ENCODE measurements around the gene NOXRED1. TPM values are rescaled to one million over a fixed set of nuclear protein-coding genes. Genes with fewer than 3 reads are reported as not detected.

The NOXRED1 gene
- total and polyA plus RNA-seq, 2 experiments from 2014 or later: 0.24 TPM; not detected in 1

DNA sequence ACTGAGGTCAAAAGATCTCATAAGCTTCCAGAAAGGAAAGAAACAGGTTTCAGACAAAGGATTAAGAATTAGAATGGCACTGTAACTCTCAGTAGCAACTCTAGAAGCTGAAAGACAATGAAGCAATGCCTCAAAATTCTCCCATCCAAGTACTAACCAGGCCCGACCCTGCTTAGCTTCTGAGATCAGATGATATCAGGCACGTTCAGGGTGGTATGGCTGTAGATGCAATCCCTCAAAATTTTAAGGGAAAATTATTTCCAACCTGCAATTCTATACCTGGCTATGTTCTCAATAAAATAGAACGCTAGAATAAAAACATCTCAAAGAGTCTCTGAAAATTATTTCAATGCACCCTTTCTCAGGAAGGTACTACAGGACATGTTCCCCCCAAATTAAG lies 19.6 kb downstream of the NOXRED1 start:
- Histone ChIP-seq H3K36me3 (ENCODE audit: insufficient read depth) (no peaks in the 10 kb centered on the region), H2AFZ (no peak overlapping the region), H3K79me2 (replicated peaks; ENCODE audit: insufficient read depth) (no peaks in the 10 kb centered on the region), H3K27me3 (ENCODE audit: insufficient read depth) (no peaks in the 10 kb centered on the region), H3K27ac (ENCODE audit: low read depth) (no peak overlapping the region), H3K9me2 (ENCODE audit: insufficient read depth) (no peaks in the 10 kb centered on the region), H3K4me2 (no peak overlapping the region), H3K4me1 (ENCODE audit: insufficient read depth) (no peaks in the 10 kb centered on the region), H4K20me1 (replicated peaks; ENCODE audit: insufficient read depth) (no peaks in the 10 kb centered on the region), H3F3A (replicated peaks; ENCODE audit: low read depth) (no peaks in the 10 kb centered on the region), H3K4me3 (no peak overlapping the region)
- no peaks in the 10 kb centered on the region for H3K9me3 Mint-ChIP-seq
- H3K27ac Mint-ChIP-seq: no peak overlapping the region
- ATAC-seq (no peak), DNase-seq (ENCODE audit: low spot score) (no peak)
- no peak overlapping the region for H3K4me3 Mint-ChIP-seq
- no peaks in the 10 kb centered on the region for H3K27me3 Mint-ChIP-seq (ENCODE audit: insufficient read depth, low read depth, poor library complexity)
- H3K36me3 Mint-ChIP-seq (ENCODE audit: low read depth): no peaks in the 10 kb centered on the region
- no peak for TF ChIP-seq ZNF114 (CRISPR knock-in tag; IDR thresholded peaks at IDR 0.05)
- TF ChIP-seq, protein P1, sequence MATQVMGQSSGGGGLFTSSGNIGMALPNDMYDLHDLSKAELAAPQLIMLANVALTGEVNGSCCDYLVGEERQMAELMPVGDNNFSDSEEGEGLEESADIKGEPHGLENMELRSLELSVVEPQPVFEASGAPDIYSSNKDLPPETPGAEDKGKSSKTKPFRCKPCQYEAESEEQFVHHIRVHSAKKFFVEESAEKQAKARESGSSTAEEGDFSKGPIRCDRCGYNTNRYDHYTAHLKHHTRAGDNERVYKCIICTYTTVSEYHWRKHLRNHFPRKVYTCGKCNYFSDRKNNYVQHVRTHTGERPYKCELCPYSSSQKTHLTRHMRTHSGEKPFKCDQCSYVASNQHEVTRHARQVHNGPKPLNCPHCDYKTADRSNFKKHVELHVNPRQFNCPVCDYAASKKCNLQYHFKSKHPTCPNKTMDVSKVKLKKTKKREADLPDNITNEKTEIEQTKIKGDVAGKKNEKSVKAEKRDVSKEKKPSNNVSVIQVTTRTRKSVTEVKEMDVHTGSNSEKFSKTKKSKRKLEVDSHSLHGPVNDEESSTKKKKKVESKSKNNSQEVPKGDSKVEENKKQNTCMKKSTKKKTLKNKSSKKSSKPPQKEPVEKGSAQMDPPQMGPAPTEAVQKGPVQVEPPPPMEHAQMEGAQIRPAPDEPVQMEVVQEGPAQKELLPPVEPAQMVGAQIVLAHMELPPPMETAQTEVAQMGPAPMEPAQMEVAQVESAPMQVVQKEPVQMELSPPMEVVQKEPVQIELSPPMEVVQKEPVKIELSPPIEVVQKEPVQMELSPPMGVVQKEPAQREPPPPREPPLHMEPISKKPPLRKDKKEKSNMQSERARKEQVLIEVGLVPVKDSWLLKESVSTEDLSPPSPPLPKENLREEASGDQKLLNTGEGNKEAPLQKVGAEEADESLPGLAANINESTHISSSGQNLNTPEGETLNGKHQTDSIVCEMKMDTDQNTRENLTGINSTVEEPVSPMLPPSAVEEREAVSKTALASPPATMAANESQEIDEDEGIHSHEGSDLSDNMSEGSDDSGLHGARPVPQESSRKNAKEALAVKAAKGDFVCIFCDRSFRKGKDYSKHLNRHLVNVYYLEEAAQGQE (IDR thresholded peaks at IDR 0.05; ENCODE audit: unreplicated experiment): no peak
- TF ChIP-seq, protein P2, sequence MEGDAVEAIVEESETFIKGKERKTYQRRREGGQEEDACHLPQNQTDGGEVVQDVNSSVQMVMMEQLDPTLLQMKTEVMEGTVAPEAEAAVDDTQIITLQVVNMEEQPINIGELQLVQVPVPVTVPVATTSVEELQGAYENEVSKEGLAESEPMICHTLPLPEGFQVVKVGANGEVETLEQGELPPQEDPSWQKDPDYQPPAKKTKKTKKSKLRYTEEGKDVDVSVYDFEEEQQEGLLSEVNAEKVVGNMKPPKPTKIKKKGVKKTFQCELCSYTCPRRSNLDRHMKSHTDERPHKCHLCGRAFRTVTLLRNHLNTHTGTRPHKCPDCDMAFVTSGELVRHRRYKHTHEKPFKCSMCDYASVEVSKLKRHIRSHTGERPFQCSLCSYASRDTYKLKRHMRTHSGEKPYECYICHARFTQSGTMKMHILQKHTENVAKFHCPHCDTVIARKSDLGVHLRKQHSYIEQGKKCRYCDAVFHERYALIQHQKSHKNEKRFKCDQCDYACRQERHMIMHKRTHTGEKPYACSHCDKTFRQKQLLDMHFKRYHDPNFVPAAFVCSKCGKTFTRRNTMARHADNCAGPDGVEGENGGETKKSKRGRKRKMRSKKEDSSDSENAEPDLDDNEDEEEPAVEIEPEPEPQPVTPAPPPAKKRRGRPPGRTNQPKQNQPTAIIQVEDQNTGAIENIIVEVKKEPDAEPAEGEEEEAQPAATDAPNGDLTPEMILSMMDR (conservative IDR thresholded peaks at IDR 0.05; ENCODE audit: low read depth in 2 of 2): no peak
- TF ChIP-seq EZH2 (IDR thresholded peaks at IDR 0.05; ENCODE audit: low read depth, unreplicated experiment): no peak
- no peak for TF ChIP-seq EZH2phosphoT487 (IDR thresholded peaks at IDR 0.05; ENCODE audit: unreplicated experiment)
- no peak for TF ChIP-seq ZNF331 (CRISPR knock-in tag; IDR thresholded peaks at IDR 0.05; ENCODE audit: low read depth)
- TF ChIP-seq NANOG (IDR thresholded peaks at IDR 0.05; ENCODE audit: borderline replicate concordance): no peak
- TF ChIP-seq STAT1 (IDR thresholded peaks at IDR 0.05; ENCODE audit: unreplicated experiment): no peak
- no peak for TF ChIP-seq POLR2AphosphoS5 (IDR thresholded peaks at IDR 0.05; ENCODE audit: low read depth)
- H3K4me1 Mint-ChIP-seq: no peaks in the 10 kb centered on the region

DNA sequence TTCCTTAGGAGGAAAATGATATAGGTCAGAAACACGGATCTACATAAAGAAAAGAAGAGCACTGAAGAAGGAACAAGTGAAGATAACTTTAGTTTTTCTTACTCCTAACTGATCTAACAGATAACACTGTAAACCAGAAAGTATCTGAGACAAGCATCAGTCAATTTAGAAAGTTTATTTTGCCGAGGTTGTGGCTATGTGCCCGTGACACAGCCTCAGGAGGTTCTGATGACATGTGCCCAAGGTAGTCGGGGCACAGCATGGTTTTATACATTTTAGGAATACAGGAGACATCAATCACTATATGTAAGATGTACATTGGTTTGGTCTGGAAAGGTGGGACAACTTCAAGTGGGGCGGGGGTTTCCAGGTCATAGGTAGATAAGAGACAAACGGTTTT lies 23.1 kb downstream of the NOXRED1 start:
- Mint-ChIP-seq H3K27me3 (ENCODE audit: insufficient read depth, low read depth, poor library complexity) (no peaks in the 10 kb centered on the region), H3K36me3 (ENCODE audit: low read depth) (peaks cover 5% of the 10 kb centered on the region; the same call in 1 of the 3 replicates), H3K4me3 (no peak overlapping the region), H3K27ac (no peak overlapping the region), H3K4me1 (no peaks in the 10 kb centered on the region), H3K9me3 (peaks cover 6% of the 10 kb centered on the region)
- Histone ChIP-seq H3K27me3 (ENCODE audit: insufficient read depth) (no peaks in the 10 kb centered on the region), H4K20me1 (replicated peaks; ENCODE audit: insufficient read depth) (no peaks in the 10 kb centered on the region), H3K4me1 (ENCODE audit: insufficient read depth) (no peaks in the 10 kb centered on the region), H3K36me3 (ENCODE audit: insufficient read depth) (no peaks in the 10 kb centered on the region), H3K4me3 (no peak overlapping the region), H3K79me2 (replicated peaks; ENCODE audit: insufficient read depth) (no peaks in the 10 kb centered on the region), H3K4me2 (no peak overlapping the region), H2AFZ (no peak overlapping the region), H3K27ac (ENCODE audit: low read depth) (no peak overlapping the region; the same call in 1 of the 2 replicates), H3F3A (replicated peaks; ENCODE audit: low read depth) (no peaks in the 10 kb centered on the region), H3K9me2 (ENCODE audit: insufficient read depth) (no peaks in the 10 kb centered on the region)
- DNase-seq (ENCODE audit: low spot score) (no peak), ATAC-seq (no peak)
- TF ChIP-seq ZNF462 (CRISPR knock-in tag; IDR thresholded peaks at IDR 0.05): no peak
- TF ChIP-seq EZH2phosphoT487 (IDR thresholded peaks at IDR 0.05; ENCODE audit: unreplicated experiment): no peak
- no peak for TF ChIP-seq POLR2AphosphoS5 (IDR thresholded peaks at IDR 0.05; ENCODE audit: low read depth)
- no peak for TF ChIP-seq STAT1 (IDR thresholded peaks at IDR 0.05; ENCODE audit: unreplicated experiment)
- no peak for TF ChIP-seq ZNF114 (CRISPR knock-in tag; IDR thresholded peaks at IDR 0.05)
